ENCODE results near the gene RUNDC3A. TPM values are rescaled to one million over a fixed set of nuclear protein-coding genes. Genes with fewer than 3 reads are reported as not detected.

Gene RUNDC3A
- total RNA-seq, 1 experiment from 2014 or later, result 0.29 TPM

DNA sequence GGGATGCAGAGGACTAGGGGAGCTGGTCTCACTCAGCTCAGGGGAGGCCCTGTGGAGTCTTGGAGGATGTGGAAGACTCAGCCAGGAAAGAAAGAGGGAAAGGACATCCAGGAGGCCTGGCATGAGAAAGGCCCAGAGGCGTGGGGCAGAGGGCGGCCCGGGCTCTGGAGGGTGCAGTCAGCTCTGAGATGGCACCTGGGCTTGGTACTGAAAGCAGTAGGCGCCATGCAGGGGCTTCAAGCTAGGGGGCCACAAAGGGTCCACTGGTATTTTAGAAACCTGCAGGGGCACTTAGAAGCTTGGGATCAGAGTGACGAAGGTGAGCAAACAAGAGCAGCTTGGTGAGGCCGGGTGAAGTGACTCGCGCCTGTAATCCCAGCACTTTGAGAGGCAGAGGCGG is 49.7 kb downstream of the RUNDC3A start:
- intact Hi-C loops (cut with micrococcal nuclease), result no loop called here
- DNase-seq (no peak), ATAC-seq (no peak)
- no peaks in the 10 kb centered on the region for H3K9me3 ChIP-seq (ENCODE audit: low read length)
- no peak overlapping the region for H3K27ac ChIP-seq (ENCODE audit: low read length)
- H3K27me3 ChIP-seq (ENCODE audit: low read length), result no peaks in the 10 kb centered on the region
- no peaks in the 10 kb centered on the region for H3K9me2 ChIP-seq (replicated peaks; ENCODE audit: low read length)
- POLR2A ChIA-PET (ENCODE audit: unreplicated experiment), result no interaction called here
- no TSS peak for BruUV-seq (replicated peaks)
- CTCF ChIA-PET, result interaction anchor here (0.6 kb wide), 1 partner anchor 146 kb away, joined by 4 read pairs; no protein-coding TSS in a partner anchor
- no peak overlapping the region for H2AFZ ChIP-seq (ENCODE audit: low read length)
- no peaks in the 10 kb centered on the region; the same call in 1 of the 2 replicates for H3K4me1 ChIP-seq (ENCODE audit: insufficient read depth, low read length)
- no peak for TF ChIP-seq CTCF (conservative IDR thresholded peaks at IDR 0.05; ENCODE audit: low read depth, low read length)
- TF ChIP-seq EZH2 (IDR thresholded peaks at IDR 0.05; ENCODE audit: low read length, unreplicated experiment), result no peak
- no peak for TF ChIP-seq EZH2phosphoT487 (IDR thresholded peaks at IDR 0.05; ENCODE audit: borderline replicate concordance, low read length)
- H4K20me1 ChIP-seq (ENCODE audit: low read length), result no peaks in the 10 kb centered on the region
- H3K79me2 ChIP-seq (ENCODE audit: low read length), result no peaks in the 10 kb centered on the region
- no peak overlapping the region for H3K9ac ChIP-seq (ENCODE audit: low read length)
- H3F3A ChIP-seq (ENCODE audit: low read length, unreplicated experiment), result no peaks in the 10 kb centered on the region
- no peak overlapping the region for H3K4me2 ChIP-seq (ENCODE audit: low read length)
- no peak overlapping the region for H3K4me3 ChIP-seq (ENCODE audit: low read length)
- no peaks in the 10 kb centered on the region for H3K36me3 ChIP-seq (ENCODE audit: low read depth, low read length)

DNA sequence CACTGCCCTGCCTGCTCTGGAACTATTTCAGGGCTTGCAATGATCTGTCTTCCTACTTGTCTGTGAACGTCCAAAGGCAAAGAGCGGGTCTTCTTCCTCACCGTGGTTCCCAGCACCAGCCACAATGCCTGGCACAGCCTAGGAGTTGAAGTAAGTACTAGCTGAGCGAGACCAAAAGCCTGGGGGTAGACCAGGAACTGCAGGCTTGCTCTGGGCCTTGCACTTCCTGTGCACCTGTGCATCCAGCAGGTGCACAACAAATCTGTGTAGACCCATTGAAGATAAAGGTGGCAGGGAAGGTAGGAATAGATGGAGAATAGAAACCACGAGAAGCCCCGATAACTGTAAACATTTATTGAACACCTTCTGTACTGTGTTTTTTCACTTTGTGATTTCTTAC is 50.6 kb downstream of the RUNDC3A start:
- Histone ChIP-seq H3K4me3 (ENCODE audit: low read length) (no peak overlapping the region), H3K9ac (ENCODE audit: low read length) (no peak overlapping the region), H3K27ac (ENCODE audit: low read length) (no peak overlapping the region), H3K79me2 (ENCODE audit: low read length) (no peaks in the 10 kb centered on the region), H3K27me3 (ENCODE audit: low read length) (no peaks in the 10 kb centered on the region), H4K20me1 (ENCODE audit: low read length) (no peaks in the 10 kb centered on the region), H2AFZ (ENCODE audit: low read length) (no peak overlapping the region), H3F3A (ENCODE audit: low read length, unreplicated experiment) (no peaks in the 10 kb centered on the region), H3K4me2 (ENCODE audit: low read length) (no peak overlapping the region), H3K9me3 (ENCODE audit: low read length) (no peaks in the 10 kb centered on the region), H3K9me2 (replicated peaks; ENCODE audit: low read length) (no peaks in the 10 kb centered on the region), H3K36me3 (ENCODE audit: low read depth, low read length) (no peaks in the 10 kb centered on the region), H3K4me1 (ENCODE audit: insufficient read depth, low read length) (no peaks in the 10 kb centered on the region; the same call in 1 of the 2 replicates)
- DNase-seq, result no peak
- POLR2A ChIA-PET (ENCODE audit: unreplicated experiment), result no interaction called here
- CTCF ChIA-PET, result no interaction called here
- BruUV-seq (replicated peaks), result no TSS peak
- ATAC-seq, result no peak
- TF ChIP-seq EZH2 (IDR thresholded peaks at IDR 0.05; ENCODE audit: low read length, unreplicated experiment), result no peak
- TF ChIP-seq CTCF (conservative IDR thresholded peaks at IDR 0.05; ENCODE audit: low read depth, low read length), result no peak
- no peak for TF ChIP-seq EZH2phosphoT487 (IDR thresholded peaks at IDR 0.05; ENCODE audit: borderline replicate concordance, low read length)
- intact Hi-C loops (cut with micrococcal nuclease), result no loop called here

DNA sequence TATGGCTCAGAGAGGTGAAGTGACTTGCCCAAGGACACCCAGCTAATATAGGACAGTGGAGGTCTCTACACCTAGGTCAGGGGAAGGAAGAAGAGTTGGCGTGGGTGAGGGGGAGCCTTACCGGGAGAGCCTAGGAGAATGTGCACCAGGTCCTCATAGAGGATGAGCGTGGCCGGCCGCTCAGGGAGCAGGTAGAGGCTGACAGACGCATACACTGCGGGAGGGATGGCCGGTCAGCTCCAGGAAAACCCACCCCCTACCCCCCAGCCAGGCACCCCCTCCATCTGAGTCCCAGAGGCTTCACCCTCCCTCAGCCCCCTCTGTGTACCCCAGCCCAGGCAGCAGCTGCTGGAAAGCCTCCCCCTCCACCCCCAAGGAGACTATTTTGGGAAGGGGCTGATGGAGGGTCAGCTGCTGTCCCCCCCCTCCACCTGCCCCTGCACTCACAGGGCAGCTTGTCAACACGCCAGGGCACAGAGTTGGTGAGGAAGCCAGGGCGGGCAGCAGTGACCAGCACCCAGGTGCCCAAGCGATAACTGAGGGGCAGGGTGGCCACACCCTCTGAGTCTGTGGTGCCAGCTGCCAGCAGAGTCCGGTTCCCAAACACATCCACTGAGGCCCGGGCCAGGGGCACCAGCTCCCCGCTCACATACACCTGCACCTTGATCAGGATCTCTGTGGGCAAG is 51.2 kb downstream of the RUNDC3A start:
- BruUV-seq (replicated peaks), result no TSS peak
- Histone ChIP-seq H3K4me3 (ENCODE audit: low read length) (no peak overlapping the region), H4K20me1 (ENCODE audit: low read length) (no peaks in the 10 kb centered on the region), H3K36me3 (ENCODE audit: low read depth, low read length) (no peaks in the 10 kb centered on the region), H3K79me2 (ENCODE audit: low read length) (no peaks in the 10 kb centered on the region), H3K27ac (ENCODE audit: low read length) (no peak overlapping the region), H3K9ac (ENCODE audit: low read length) (no peak overlapping the region), H3K4me1 (ENCODE audit: insufficient read depth, low read length) (no peaks in the 10 kb centered on the region; the same call in 1 of the 2 replicates), H3K9me3 (ENCODE audit: low read length) (no peaks in the 10 kb centered on the region), H3F3A (ENCODE audit: low read length, unreplicated experiment) (no peaks in the 10 kb centered on the region), H3K9me2 (replicated peaks; ENCODE audit: low read length) (no peaks in the 10 kb centered on the region), H3K27me3 (ENCODE audit: low read length) (no peaks in the 10 kb centered on the region), H3K4me2 (ENCODE audit: low read length) (no peak overlapping the region), H2AFZ (ENCODE audit: low read length) (no peak overlapping the region)
- ATAC-seq (no peak), DNase-seq (no peak)
- POLR2A ChIA-PET (ENCODE audit: unreplicated experiment), result no interaction called here
- intact Hi-C loops (cut with micrococcal nuclease), result no loop called here
- TF ChIP-seq EZH2phosphoT487 (IDR thresholded peaks at IDR 0.05; ENCODE audit: borderline replicate concordance, low read length) (no peak), CTCF (conservative IDR thresholded peaks at IDR 0.05; ENCODE audit: low read depth, low read length) (no peak)
- CTCF ChIA-PET, result no interaction called here

Data from PC-3 (cell line).